Measurements from ENCODE around the gene KLK2. TPM values are rescaled to one million over a fixed set of nuclear protein-coding genes. Genes with fewer than 3 reads are reported as not detected.
A peak's percentile ranks its signal among the peaks of the same experiment; 100 is the strongest.
"Not testable (repeated sequence)": the region's sequence is repeated elsewhere in the genome, so short reads cannot be mapped to it uniquely, and the experiment has no call there.

Gene KLK2
- total RNA-seq, 1 donor from 2014 or later: not detected

DNA sequence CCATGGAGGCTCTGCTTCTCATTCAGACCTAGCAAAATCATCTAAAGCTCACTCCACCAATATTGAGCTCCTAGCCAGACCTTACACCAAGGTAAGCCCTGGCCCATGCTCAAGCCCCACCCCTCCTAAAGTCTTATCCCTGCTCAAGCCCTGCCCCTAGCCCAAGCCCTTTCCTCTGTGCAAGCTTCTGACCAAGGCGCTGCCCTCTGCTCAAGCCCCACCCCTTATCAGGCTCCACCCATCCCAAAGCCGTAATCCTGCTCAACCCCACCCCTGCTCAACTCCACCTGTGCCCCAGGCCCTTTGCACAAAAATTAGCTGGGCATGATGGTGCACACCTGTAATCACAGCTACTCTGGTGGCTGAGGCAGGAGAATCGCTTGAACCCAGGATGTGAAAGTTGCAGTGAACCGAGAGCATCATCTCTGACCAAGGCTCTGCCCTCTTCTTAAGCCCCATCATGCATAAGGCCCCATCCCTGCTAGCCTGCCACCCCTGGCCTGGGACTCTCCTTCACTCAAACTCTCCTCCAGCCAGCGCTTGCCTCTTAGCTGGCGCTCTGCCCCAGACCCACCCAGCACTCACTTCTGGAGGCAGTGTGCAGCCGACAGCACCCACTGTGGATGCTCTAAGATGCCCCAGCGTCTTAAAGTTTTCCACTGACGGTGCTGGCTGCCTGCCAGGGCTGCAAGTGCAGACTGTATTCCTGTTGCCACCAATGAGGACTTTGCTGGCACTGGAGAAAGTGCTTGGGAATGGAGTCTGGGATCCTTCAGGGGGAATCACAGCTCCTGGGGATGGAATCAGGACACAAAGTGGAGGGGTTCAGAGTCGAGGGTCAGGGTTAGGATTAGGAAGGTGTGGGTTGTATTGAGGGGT is 21.5 kb downstream of the KLK2 start:
- no peak for ATAC-seq

DNA sequence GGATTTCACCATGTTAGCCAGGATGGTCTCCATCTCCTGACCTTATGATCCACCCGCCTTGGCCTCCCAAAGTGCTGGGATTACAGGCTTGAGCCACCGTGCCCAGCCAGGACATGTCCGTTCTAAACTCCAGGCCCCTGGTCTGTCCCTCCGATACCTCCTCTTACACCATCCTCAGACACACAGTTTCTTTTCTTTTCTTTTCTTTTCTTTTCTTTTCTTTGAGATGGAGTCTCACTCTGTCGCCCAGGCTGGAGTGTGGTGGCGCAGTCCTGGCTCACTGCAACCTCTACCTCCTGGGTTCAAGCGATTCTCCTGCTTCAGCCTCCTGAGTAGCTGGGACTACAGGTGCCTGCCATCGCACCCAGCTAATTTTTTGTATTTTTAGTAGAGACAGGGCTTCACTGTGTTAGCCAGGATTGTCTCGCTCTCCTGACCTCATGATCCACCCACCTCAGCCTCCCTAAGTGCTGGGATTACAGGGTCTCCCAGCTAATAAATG is 22.9 kb downstream of the KLK2 start:
- not testable (repeated sequence) for ATAC-seq

DNA sequence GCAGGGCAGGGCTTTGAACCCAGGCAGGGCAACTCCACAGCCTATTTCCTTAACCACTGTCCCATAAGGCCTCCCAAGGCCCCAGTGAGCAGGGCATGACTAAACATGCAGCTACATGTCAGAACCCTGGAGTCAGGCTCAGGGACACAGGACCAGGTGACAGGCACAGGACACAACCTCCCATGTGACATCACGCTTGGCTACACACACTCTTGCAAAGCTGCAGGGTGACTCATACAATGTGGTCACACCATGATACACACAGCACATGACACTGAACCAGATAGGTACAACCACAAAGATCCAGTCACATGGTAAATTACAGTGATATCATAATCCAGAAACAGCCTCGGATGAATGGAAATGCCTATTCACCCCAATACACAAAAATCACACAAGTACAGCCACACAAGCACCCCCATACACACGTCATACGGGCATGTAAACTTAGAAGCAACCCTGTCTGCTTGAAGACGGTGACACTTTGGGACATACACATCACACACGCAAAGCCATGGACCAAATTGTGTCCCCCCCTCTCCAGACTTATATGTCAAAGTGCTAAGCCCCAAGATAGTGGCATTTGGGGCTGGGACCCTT is 23.5 kb downstream of the KLK2 start:
- peak; percentile 99 for ATAC-seq

DNA sequence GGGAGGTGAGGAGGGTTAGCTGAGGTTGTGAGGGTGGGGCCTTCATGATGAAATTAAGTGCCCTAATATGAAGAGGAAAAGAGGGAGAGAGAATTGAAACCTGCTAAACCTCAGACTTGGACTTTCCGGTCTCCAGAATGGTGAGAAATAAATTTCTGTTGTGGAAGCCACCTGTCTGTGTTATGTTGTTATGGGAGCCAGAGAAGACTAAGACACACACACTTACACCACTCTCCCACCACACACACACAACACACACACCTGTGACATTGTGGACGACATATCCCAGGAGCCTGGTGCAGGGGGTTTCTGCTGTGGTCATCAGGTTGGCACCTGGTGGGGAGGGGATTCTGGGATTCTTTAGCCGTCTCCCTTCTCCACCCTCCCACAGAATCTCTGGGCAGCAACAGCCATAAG is 24.0 kb downstream of the KLK2 start:
- no peak for ATAC-seq

DNA sequence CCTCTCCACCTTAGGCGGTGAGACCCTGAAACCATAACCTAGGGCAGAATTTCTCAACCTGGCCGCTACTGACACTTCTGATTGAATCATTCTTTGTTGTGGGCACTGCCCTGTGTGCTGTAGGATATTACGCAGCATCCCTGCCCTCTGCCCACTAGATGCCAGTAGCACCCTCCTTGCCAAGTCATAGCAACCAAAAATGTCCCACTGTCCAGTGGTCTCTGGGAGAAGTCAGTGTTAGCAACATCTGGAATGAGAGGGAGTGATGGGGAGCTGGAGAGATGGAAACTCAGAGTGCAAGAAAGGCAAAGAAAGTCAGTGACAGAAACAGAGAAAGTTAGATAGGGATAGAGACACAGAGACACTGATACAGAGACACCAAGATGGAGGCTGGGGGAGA is 24.4 kb downstream of the KLK2 start:
- ATAC-seq: no peak

DNA sequence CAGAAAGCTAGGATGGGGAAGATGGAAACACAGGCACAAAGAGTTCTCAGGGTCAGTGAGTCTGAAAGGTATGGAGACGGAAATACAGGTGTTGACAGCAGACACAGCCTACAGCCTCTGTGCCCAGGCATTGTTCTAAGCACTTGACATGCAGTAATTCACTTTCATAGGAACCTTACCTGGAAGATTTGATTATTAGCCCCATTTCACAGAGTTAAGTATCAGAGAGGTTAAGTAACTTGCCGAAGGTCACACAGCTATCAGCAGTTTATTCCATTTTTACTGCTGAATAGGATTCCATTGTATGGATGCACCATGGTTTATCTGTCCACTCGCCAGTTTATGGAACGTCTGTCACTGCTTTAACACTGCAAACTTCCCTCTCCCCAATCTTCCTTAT is 24.8 kb downstream of the KLK2 start:
- no peak for ATAC-seq

DNA sequence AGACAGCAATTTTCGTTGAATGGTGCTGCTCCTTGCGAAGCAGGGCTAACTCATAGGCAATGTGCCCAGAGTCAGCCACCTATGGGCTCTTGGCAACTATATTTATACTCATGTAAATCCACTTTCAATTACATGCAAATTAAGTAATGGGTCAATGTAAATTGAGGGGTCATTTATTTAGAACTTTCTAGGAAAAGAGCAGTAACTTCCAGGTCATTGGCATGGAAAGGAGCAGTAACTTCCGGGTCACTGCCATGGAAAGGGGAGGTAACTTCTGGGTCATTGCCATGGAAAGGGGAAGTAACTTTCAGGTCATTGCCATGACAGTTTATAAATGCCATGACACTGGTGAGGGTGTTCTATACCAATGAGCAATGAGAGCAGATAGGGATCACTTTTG is 26.3 kb downstream of the KLK2 start:
- ATAC-seq: no peak

DNA sequence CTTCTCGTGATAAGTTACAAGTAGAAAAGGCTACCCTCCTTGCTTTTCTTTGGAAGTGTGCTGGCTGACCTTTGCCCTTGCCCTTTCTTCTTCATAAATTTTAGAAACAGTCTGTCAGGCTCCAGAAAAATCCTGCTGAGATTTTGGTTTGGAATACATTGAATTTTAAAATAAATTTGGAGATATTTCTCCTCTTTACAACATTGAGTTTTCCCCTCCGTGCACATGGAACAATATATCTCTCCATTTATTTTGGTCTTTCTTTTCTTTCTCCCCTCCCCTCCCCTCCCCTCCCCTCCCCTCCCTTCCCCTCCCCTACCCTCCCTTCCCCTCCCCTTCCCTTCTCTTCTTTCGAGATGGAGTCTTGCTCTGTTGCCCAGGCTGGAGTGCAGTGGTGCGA is 29.4 kb downstream of the KLK2 start:
- ATAC-seq: no peak

DNA sequence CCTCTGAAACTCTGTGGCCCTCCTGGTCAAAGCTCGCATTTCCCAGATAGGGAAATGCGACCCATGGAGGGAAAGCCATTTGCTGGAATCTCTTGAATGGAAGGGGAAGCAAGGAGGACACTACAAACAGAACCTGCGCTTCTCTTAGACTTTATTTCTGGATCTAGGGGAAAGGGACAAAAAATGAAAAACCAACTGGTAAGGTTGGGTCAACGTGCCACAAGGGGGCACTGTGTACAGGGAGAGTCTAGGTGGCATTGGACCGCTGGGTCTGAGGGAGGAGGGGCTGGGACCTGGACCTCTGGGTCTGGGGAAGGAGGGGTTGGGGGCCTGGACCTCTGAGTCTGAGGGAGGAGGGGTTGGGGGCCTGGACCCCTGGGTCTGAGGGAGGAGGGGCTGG is 33.0 kb downstream of the KLK2 start:
- ATAC-seq: peak; percentile 30

DNA sequence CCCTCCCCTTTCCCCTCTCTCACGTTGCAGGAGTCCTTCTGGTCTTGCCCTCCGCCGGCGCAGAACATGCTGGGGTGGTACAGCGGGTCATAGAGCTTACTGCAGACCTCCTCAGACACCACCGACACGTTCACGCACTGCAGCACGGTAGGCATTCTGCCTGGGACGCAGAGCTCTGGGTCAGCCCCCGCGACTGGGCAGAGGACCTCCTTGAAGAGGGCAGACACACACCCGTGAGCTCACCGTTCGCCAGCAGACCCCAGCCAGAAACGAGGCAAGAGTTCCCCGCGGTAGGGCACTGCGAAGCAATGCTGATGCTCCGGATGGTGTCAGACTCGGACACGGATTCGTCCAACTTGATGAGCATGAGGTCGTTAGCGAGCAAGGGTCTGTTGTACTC is 35.1 kb downstream of the KLK2 start:
- no peak for ATAC-seq

DNA sequence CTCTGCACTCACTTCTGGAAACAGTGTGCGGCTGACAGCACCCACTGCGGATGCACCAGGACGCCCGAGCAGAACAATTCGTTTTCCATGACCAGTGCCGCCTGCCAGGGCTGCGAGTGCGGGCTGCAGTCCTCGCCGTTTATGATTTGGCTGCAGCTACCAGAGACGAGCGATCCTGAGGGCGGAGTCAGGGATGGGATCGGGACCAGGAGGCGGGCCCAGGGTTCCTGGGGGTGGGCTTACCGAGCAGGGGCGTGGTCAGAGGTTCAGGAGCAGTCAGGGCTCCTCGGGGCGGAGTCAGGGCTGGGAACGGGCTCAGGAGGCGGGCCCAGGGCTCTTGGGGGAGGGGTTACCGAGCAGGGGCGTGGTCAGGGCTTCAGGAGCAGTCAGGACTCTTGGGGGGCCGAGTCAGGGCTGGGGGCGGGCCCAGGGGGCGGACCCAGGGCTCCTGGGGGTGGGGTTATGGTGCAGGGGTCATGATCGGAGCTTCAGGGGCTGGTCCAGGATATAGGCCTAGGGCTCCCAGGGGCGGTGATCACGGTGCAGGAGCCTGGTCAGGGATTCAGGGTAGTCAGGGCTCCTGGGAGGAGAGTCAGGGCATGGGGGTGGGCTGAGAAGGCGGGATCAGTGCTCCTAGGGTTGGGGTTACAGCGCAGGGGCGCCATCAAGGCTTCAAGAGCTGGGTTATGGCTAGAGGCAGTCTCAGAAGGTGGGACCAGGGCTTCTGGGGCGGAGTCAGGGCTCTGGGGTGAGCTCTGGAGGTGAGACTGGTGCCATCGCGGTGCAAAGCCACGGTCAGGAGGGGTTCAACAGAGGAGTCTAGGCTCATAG is 36.2 kb downstream of the KLK2 start:
- peak; percentile 91 for ATAC-seq

DNA sequence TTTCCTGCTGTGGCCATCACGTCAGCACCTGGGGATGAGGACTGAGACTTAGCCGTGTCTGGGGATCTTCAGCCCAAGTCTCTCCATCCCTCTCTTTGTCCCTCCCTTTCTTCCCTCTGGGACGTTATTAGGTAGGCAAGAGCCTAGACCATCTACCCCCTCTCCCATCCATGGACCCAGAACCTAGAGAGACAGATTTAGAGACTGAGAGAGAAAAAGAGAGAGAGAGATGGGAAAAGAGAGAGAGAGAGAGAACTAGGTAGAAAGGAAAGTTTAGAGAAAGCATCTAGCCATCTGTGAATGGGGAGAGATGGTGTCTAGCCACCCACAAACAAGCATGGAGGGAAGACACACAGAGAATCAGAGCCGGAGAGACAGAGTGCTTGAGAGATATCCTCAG is 37.5 kb downstream of the KLK2 start:
- ATAC-seq: no peak

DNA sequence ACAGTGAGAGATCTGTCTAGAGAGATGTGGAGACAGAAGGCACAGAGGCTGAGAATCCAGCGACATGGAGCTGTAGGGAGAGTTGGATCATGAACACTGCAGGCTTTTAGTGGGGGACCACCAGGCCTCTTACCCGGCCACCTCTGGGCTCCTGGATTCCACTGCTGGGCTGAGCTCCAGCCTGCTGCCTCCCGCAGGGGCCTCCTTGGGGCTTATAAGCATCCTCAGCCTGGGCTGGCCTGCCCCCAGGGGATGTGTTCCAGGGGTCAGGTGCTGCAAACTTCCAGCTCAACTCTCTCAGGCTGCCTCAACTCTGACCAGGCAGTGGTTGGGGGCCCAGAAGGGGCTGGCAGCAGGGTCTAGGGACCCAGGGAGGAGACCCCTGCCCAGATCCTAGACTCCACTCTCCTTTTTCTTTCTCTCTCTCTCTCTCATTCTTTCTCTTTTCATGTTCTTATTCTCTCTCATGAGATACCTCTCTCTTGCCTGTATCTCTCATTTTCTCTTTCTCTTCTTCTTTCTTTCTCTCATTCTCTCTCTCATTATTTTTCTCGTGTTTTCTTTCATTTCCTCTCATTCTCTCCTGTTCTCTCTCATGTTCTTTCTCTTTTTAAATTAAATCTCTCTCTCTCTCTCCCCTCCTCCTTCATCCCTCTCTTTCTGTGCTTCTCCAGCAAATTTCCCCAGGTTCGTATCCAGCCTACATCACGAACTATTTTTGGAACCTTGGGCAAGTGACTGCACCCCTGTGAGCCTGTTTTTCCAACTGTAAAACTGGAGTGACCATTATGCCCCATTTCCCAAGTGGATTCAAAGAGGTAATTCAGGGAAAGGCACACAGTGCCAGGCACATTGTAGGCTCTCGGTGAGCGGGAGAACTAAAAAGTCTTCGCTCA is 38.2 kb downstream of the KLK2 start, which contains the start of gene KLK4:
KLK4 (minus strand) TSS at position 190 of the 896 bp plus-strand sequence. CDS start 657 bp downstream, outside the sequence.
- no peak for ATAC-seq

DNA sequence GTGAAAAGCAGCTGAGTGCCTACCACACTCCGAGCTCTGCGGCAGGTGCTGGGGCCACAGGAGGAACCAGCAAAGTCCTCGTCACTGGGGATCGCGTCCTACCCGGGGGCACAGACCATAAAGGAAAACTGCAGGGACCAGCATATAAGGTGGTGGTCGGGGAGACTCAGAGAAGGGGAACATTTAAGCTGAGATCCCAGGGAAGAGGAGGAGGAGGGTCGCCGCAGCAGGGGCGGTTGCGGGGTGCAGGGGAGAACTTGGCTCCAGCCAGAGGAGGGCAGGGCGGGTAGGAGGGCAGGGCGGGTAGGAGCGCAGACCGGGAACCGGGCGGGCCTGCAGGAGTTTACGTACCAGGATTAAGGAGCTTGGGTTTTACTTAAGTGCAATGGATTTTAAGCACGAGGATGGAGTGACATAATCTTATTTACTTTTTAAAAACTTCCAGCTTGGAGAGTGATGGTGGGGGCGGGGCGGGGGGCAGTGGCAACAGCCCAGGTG is 38.9 kb downstream of the KLK2 start:
- ATAC-seq: no peak

DNA sequence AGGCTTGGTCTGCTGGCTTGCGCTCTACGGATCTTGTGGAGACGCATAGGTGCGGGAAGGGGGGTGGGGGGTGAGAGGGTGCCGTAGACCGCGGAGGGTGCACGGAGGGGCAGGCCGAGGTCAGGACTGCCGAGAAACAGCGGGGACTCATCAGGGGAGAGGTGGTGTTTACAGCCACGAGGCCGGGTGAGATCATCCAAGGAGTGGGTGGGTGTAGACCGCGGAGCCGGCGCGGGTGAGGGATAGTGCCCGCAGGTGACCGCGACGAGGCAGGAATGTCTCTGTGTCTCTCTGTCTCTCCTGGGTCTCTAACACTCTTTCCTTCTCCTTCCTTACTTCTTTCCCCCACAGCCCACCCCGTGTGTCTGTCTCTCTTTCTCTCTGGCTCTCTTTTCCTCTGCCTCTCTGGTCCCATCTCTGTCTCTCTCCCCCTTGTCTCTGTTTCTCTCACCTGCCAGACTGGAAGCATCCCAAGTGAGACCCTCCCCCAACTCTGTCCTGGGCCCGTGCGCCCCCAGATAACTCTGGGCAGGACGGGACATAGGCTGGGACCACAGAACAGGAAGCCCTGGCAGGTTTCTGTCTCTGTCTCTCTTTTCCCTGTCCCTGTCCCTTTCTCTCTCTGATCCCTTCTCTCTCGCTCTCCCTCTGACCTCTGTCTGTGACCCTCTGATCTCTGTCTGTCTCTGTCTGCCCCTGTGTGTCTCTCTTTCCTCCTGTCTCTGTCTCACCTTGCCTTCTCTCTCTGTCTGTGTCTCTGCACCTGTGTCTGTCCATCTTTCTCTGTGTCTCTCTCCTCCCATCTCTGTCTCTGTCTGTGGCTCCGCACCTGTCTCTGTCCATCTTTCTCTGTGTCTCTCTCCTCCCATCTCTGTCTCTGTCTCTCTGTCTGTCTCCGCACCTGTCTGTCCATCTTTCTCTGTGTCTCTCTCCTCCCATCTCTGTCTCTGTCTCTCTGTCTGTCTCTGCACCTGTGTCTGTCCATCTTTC is 39.8 kb downstream of the KLK2 start:
- ATAC-seq: no peak

DNA sequence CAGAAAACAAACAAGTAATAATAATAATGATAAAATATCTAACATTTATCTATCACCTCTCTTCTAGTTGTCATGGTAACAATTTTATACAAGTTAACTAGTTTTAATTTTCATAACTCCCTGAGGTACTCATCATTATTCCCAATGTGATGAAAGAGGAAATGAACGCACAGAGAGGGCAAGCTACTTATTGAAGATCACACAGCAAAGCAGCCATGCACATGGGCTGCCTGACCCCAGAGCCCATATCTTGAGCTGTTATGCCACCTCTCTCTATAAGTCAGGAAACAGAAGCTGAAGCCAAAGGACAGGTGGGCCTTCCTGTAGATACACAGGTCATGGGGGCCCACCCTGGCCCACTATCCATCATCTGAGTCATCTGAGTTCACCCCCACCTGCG is 42.8 kb downstream of the KLK2 start:
- no peak for ATAC-seq

DNA sequence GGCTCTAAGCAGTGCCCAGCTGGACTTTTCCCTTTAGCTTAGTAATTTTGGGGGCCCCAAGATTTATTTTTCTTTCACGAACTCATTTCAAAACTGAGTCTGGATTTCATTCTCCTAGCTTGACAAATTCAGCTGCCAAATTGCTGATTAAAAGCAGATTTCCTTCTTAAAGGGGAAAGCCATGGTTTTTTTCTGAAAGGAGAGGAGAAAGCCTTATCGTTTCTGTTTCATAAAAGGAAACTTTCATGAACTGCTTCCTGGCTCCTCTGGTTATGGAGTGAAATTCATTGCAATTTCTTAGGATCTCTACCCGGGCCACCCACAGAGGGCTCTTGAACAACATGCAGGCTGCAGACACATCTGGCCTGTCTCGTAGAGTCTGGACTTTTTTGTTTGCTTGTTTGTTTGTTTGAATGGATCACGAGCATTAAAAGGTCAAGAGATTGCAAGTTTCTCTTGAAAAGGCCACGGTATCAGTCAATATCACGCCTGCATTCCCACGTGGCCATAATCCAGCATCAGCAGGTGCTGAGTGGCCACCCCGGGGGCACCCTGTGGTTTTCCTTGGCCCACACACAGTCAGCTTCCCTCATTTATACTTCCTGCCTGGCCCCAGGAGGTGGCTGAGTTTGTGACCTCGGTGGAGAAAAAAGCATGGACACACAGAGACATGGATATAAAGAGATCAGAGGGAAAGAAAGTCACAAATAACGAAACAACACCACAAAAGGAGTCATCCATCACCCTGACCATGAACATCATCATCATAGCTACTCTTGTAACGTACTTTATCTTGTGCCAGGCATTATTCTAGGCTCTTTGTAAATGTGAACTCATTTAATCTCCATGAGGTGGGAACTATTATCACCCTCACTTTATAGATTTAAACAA is 48.4 kb downstream of the KLK2 start:
- no peak for ATAC-seq

DNA sequence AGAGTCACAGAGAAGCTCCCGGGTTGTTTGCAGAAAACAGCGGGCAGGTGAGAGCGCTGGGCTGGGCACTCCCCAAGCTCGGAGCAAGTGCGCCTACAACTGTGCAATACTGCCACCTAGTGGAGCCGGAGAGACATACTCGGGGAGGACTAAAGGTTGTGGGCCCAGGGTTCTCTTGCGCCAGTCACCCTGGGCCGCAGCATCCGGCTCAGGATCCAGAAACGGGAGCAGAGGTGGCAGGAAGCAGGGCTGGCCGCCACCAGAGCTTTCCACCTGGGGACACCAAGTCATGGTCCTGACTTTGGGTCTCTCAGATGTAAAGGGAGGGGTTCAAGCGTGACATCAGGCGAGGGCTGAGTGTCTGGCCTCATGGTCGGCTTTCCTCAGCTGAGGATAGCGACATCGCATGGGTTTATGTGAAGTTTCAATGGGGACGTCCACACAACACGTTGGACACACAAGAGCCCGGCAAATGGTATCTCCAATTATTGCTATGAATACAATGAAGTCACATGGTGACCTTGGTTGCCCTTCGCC is 49.1 kb downstream of the KLK2 start:
- ATAC-seq: peak; percentile 93

DNA sequence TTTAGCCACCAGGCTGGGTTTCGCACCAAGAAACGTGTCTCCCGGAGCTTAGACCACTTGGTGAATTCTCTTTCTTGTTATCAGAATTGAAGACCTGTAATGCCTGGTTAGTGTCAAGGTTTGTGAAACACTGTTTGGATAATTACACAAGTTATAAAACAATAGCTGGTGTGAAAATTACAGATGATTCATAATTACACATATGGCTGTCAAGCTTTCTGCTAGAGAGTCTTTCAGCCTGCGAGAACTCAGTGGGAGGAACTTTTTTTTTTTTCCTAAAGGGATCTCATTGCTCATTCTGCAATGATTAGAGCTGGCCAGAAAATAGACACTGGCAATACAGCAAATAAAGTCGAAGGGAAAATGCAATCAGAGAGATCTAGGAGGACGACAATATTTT is 51.3 kb downstream of the KLK2 start:
- ATAC-seq: peak; percentile 30

Data from esophagus mucosa (tissue), 1 donor.